Activated CD4-positive, alpha-beta memory T cell treated with anti-CD3 and anti-CD28 coated beads, Interleukin-2, amount 10 ng/mL, durations not matched to agents 7 days and 5 days (primary cell): ENCODE measurements around the gene ZNF512B. TPM values are rescaled to one million over a fixed set of nuclear protein-coding genes. Genes with fewer than 3 reads are reported as not detected.

Experiments
- CTCF ChIA-PET: fragments of 350-600 bp; sonication (Branson Sonifier 250); formaldehyde crosslinking; loops from one replicate; lab custom pipeline; 2021; ENCODE audit warnings: antibody characterized with exemption, inconsistent platforms; lab: Charles Lee
- POLR2A ChIA-PET: fragments of 350-600 bp; sonication (Branson Sonifier 250); formaldehyde crosslinking; loops from one replicate; lab custom pipeline; 2021; ENCODE audit warnings: antibody characterized with exemption; lab: Charles Lee
- DNase-seq: peaks from one replicate; pipeline ENCODE4 v3.0.0-alpha.2; 2020
- H3K27ac Mint-ChIP-seq: one replicate; pipeline ENCODE4 v1.8.0; 2021; ENCODE audit warnings: mild to moderate bottlenecking, mixed read lengths
- H3K27me3 Mint-ChIP-seq: one replicate; pipeline ENCODE4 v1.8.0; 2021; ENCODE audit warnings: mixed read lengths
- H3K36me3 Mint-ChIP-seq: one replicate; pipeline ENCODE4 v1.8.0; 2021; ENCODE audit warnings: low read depth, mixed read lengths
- H3K4me1 Mint-ChIP-seq: one replicate; pipeline ENCODE4 v1.8.0; 2021; ENCODE audit warnings: mixed read lengths
- H3K4me3 Mint-ChIP-seq: one replicate; pipeline ENCODE4 v1.8.0; 2021; ENCODE audit warnings: mild to moderate bottlenecking, mixed read lengths
- H3K9me3 Mint-ChIP-seq: one replicate; pipeline ENCODE4 v1.8.0; 2021; ENCODE audit warnings: mixed read lengths
- total RNA-seq, 2 experiments: library from RNA; stranded (reverse); gene quantifications; one replicate each; pipeline ENCODE4 v1.2.3, GENCODE V29; 2021

Gene ZNF512B
- total RNA-seq, 2 experiments from 2014 or later, result 16.5 to 16.7 TPM

DNA sequence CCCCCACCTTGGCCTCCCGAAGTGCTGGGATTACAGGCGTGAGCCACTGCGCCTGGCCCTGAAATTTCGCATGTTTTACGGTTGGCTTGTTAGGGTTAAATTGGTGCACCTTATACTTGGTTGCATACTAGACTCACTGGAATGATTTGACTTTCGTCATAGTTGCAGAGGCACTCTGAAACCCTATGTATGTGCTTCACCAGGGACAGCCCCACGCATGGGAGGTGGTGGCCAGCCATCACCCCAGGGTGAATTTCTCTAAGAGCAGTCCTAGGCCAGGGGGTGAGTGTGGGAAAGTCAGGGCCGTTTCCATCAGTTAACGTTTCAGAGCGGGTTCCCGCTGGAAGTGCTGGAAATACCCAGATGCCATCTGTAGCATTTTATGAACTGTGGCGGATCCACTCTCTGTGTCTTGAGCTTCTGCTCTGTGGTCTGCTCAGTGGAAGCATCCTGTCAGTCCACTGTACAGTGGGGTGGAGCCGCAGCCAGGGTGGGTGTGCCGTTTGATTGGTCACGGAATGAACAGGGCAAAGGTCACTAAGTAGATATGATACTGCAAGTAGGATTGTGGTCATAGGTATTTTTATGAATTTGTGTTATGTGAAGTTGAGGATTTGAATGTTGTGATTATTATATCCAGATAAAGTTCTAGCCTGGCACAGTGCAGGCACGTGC, 61.6 kb downstream of the ZNF512B start:
- CTCF ChIA-PET, result no interaction called here
- H3K9me3 Mint-ChIP-seq, result no peaks in the 10 kb centered on the region
- no peak for DNase-seq
- peaks cover 47% of the 10 kb centered on the region for H3K4me1 Mint-ChIP-seq
- no peak overlapping the region for H3K4me3 Mint-ChIP-seq
- H3K27ac Mint-ChIP-seq, result peak overlapping the region; percentile 4
- no peaks in the 10 kb centered on the region for H3K27me3 Mint-ChIP-seq
- POLR2A ChIA-PET, result no interaction called here
- peaks cover 28% of the 10 kb centered on the region for H3K36me3 Mint-ChIP-seq

Other genes with a start within 250 kb of the ZNF512B start
- gene LIME1, start 233.3 kb downstream of the ZNF512B start, total RNA-seq, result 100 to 1,000 TPM; 181 to 186 TPM
- gene SLC2A4RG, start 230.2 kb downstream of the ZNF512B start, total RNA-seq, result 10 to 100 TPM; 88.3 to 90.4 TPM
- gene ZBTB46, start 138.7 kb downstream of the ZNF512B start, total RNA-seq, result under 1 TPM; 0.53 to 0.65 TPM
- gene ABHD16B, start 108.4 kb downstream of the ZNF512B start, total RNA-seq, result not detected
- gene TPD52L2, start 104.7 kb downstream of the ZNF512B start, total RNA-seq, result 10 to 100 TPM; 48.2 to 48.7 TPM
- gene DNAJC5, start 74.8 kb downstream of the ZNF512B start, total RNA-seq, result 10 to 100 TPM; 58.6 to 59.7 TPM
- 10 to 100 TPM; 36.3 to 36.6 TPM for gene UCKL1, start 13.5 kb downstream of the ZNF512B start, total RNA-seq
- gene SAMD10, start 9.7 kb upstream of the ZNF512B start, total RNA-seq, result 10 to 100 TPM; 18.3 to 21.0 TPM
- gene PRPF6, start 11.2 kb upstream of the ZNF512B start, total RNA-seq, result 10 to 100 TPM; 58.4 to 60.4 TPM
- gene C20orf204, start 66.3 kb upstream of the ZNF512B start, total RNA-seq, result 1 to 10 TPM; 6.9 to 7.2 TPM
- gene SOX18, start 79.7 kb upstream of the ZNF512B start, total RNA-seq, result under 1 TPM; 0.25 TPM
- gene TCEA2, start 93.3 kb upstream of the ZNF512B start, total RNA-seq, result 10 to 100 TPM; 66.3 to 74.1 TPM
- 100 to 1,000 TPM; 119 to 122 TPM for gene RGS19, start 109.6 kb upstream of the ZNF512B start, total RNA-seq
- gene OPRL1, start 110.2 kb upstream of the ZNF512B start, total RNA-seq, result 1 to 10 TPM; 1.2 to 1.6 TPM
- under 1 TPM in 1 of 2 experiments, not detected in 1; 0.38 TPM for gene LKAAEAR1, start 114.5 kb upstream of the ZNF512B start, total RNA-seq
- not detected for gene NPBWR2, start 137.6 kb upstream of the ZNF512B start, total RNA-seq
- gene MYT1, start 194.5 kb upstream of the ZNF512B start, total RNA-seq, result not detected